Right renal cortex interstitium (tissue), 3 donors: ENCODE measurements around the gene TBC1D28. TPM values are rescaled to one million over a fixed set of nuclear protein-coding genes. Genes with fewer than 3 reads are reported as not detected.
"Not testable (repeated sequence)": the region's sequence is repeated elsewhere in the genome, so short reads cannot be mapped to it uniquely, and the experiment has no call there.

ENCODE experiments used
- DNase-seq, 3 donors: peaks; one replicate each; pipeline ENCODE4 v3.0.0-alpha.2; 2013; ENCODE audit warnings: low read depth in 3 of 3, low spot score in 2 of 3
- polyA plus RNA-seq, 3 donors: library from polyadenylated mRNA; unstranded; fragments of 120-200 nt; gene quantifications; one replicate each; pipeline ENCODE4 v1.2.1, GENCODE V29; 2013; ENCODE audit not compliant: insufficient read length in 3 of 3

Gene TBC1D28
- polyA plus RNA-seq, 3 donors, result not detected

GRCh38 chr17:18624862-18625501 lies 19.2 kb downstream of the TBC1D28 start:
- not testable (repeated sequence) for DNase-seq

- DNase-seq, result not testable (repeated sequence)
Measured at GRCh38 chr17:18617613-18618012, 26.6 kb downstream of the TBC1D28 start.

- DNase-seq, result not testable (repeated sequence)
Measured at GRCh38 chr17:18613016-18613415, 31.2 kb downstream of the TBC1D28 start.

GRCh38 chr17:18593138-18593537 lies 51.1 kb downstream of the TBC1D28 start:
- DNase-seq, result not testable (repeated sequence)

Other genes starting within 250 kb of the TBC1D28 start
- gene LGALS9C, start 167.6 kb downstream of the TBC1D28 start, polyA plus RNA-seq, result under 1 TPM; 0.17 to 0.21 (median 0.18) TPM
- gene FOXO3B, start 37.9 kb upstream of the TBC1D28 start, polyA plus RNA-seq, result 1 to 10 TPM; 4.5 to 5.6 (median 5.4) TPM
- gene FBXW10, start 99.7 kb upstream of the TBC1D28 start, polyA plus RNA-seq, result under 1 TPM; 0.58 to 0.94 (median 0.74) TPM
- 10 to 100 TPM; 49.0 to 53.9 (median 53.6) TPM for gene TVP23B, start 136.8 kb upstream of the TBC1D28 start, polyA plus RNA-seq
- 10 to 100 TPM; 60.6 to 61.4 (median 61.2) TPM for gene PRPSAP2, start 213.7 kb upstream of the TBC1D28 start, polyA plus RNA-seq